GM21367 (cell line): ENCODE measurements around the gene GNAS-AS1.

Experiments
- ATAC-seq: cut with Tn5 transposase; IDR thresholded peaks from one replicate; pipeline ENCODE4 v1.9.1; 2021; ENCODE audit not compliant: unreplicated experiment

GNAS-AS1 gene

DNA sequence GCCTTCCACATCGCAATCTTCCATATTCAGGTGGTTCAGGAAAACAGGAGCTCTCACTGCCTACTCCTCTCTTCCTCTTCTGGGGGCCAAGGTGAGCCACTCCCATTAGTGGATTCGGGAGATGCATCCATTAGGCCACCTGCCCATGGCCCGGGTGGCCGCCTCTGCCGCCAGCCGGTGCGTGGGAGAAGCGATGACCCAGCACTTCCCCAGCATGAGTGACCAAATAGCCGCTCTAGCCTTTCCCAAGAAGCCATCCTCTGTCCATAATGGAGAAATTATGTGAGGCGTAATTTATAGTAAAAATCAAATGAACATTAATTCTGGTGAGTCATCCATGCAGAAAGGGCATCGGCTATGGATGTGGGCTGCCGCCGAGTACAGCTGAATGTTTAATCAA, 39.4 kb downstream of the GNAS-AS1 start:
- no peak for ATAC-seq

DNA sequence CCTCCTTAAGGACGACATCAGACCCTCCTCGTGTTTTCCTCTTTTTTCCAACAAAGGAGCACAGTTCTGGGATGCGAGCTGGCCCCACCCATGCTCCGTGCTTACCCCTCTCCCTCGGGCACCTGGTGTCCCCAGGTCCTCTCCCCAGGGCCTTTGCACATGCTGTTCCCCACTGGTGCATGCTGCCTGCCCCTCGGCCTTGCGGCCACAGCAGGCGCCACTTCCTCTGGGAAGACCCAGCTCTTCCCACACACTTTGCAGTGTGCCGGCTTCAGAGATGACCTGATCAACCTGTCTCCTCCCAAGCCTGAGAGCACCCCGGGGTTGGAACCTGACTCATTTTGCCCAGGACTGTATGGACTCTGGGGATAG, 39.8 kb downstream of the GNAS-AS1 start:
- ATAC-seq = no peak

DNA sequence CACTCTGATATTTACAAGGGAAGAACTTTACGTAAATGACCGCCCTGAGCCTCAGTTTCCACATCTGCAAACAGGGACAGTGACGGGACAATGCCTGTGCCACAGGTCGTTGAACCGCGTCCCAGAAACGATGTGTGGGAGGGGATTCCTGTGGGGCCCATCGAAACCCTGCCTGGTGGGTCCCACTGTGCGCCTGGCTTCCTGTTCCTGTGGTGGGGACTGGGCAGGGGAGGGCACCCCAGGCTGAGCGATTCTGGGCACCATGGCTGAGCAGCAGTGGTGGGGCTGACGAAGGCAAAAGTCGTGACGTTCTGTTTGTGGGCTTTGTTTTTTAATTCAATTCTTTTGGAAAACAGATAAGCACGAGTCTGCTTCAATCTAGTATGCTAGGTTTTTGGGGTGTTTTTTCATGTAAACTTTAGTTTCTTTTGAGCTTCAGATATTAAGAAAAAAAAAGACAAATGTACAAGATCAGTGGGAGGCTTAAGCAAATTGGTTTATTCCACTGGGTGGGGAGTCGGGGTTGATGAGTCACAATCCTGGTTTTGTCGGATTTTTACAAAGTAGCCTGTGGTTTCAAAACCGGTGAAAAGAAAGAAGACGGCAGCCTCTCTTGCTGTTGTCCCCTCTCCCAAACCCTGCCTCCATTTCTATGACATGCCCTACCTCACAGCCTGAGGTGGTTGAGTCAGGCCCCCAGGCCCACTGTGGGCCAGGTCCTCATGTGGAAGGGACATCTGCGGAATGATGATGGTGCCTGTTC, 40.4 kb downstream of the GNAS-AS1 start:
- ATAC-seq = no peak

DNA sequence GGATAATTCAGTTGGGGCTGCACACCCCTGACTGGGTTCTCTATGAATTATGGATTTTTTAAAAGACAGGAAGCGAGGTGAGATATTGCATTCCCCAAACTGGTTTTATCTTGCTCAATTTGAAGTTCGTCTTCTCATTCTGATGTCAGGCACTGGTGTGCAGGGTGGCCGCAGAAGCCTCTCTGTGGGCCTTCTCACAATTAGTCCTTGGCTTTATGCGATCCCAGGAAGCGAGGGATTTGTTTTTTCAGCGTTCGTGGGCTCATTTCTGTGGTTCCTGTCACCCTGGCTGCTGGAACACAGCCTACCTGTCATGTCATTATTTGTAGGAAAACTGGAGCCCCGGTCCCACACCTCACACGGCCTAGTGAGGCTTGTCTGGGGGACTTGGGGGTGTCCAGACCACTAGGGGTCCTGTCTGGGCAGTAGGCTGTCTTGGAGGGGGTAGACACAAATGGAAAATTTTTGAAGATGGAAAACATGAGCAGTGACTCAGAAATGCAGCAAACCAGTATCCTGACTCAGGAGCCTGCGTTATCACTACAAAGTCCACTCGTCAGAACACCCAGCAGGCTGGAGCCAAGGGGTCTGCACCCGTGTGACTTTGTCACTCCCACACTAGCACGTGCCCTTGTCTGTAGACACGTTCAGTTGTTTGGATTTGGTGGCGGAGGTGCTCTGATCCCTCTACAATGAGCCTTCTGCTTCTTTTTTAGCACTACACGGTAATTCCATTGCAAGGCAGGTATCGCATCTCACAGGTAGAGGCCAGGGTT, 42.2 kb downstream of the GNAS-AS1 start:
- no peak for ATAC-seq

DNA sequence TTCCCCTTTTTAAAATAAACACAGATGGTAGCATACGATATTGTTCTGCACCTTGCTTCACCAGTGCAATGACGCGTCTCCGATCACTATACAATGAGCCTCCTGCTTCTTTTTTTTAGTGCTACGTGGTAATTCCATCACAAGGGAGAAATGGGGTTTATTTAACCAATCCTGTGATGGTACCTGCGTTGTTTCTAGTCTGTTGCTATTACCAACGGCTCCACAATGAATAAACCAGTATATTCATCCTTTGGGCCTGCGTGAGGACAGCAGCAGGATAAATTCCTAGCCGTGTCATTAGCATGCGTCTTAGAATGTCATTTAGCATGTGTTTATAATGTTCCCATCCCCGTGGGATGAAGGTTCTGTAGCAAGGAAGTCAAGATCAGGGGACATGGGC, 42.9 kb downstream of the GNAS-AS1 start:
- ATAC-seq = no peak

DNA sequence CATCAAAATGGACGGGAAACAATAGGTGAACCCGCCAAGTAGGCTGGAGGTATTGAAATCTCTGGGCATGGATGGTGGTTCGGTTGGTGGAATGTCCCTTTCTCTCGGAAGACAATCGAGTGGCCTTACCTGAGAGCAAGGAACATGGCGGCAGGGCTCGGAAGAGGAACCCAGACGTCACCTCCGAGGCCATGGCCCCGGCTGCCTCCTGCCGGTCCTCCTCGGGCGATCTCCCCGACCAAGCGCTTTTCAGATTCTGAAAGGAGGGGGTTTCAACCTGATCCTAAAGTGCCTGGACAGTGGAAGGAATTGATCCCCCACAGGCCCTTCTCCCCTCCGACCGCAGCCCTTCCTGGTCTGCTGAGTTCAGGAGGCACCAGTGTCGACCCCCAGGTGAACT, 47.2 kb downstream of the GNAS-AS1 start:
- no peak for ATAC-seq

DNA sequence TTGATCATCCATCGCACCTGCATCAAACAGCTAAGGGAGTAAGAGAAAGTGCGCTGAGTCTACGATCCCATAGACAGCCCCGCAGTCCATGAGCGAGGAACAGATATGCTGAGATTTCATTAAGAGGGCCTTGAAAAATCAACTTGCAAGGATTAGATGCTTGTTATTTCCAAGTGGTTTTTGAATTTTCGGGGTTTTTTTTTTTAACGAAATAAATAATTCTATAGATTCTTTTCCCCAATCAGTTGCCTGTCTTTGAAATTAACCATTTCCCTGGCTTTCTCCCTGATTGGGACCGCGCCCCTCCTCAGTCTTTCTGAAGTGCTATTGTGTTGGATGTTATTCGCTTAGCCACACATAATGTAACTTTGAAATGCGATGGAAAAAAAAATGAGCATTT, 48.6 kb downstream of the GNAS-AS1 start:
- ATAC-seq = no peak

DNA sequence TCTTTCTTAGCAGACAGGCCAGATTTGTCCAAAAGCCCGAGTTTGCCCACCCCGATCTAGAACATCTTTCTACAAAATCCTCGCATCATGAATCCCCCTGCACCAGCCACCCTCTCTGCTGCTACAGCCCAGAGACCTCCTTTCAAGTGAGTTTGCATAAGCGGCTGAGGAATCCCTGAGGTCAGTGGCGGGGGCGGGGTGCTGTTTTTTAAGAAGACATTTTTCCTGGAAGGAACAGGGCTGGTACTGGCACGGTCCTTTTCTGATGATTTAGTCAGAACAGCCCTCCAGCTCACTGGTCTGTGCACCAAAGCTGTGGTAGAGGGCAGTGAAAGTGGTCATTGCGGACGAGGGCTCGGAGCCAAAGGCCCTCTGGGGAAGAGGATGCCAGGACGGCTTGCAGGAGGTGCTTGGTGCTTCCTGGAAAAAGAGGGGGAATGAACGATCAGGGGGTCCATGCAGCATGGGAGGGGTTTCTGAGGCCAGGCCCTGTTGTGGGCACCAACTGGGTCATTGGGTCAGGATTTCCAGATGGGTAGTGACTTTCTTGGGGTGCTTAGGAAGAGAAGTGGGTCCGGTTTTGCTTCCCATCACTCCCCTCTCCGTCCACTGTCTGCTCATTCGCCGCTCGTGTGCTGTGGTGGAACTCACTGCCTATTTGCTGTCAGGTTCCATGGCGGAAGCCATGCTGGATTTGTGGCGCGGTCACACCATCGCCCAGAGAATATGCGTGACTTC, 50.4 kb downstream of the GNAS-AS1 start:
- no peak for ATAC-seq

DNA sequence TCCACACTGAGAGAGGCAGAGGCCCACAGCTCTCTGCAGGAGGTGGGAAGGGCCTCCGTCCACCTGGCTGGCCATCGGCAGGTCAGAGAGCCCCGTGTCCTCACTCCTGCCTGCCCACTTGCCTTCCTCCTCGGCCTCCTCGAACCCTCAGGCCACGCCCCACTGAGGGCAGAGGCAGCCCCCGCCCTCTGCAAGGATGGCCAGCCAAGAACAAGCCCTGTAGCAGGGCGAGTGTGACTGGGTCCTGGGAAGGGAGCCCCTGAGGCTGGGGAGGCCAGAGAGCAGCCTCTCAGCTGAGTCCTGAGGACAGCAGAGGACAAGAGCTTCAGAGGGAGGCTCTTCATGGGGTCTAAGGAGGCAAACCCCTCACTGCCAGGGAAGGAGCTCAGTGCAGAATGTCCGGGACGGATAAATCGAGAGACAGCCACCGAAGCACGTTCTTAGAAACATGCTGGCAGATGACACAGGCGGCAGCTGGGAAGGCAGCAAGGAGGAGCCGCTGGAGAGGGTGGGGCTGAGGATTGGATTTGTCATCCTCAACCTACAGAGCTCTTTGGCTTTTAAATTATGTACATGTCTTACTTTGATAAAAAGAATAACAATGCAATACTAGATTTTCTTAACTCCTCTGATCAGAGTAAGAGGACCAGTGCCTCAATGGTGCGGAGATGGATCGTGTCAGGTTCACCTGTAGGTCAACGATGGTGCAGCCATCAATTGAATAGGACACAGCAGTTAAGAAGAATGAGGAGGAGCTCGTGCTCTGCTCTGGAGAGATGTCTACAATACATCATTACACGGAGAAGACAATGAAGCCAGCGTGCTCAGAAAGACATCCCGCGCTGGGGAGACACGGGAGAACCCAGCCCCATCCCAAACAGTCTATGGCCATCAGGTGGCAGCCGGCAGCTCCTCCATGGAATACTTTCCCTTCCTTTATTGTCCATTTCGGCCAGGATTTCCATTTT, 53.0 kb downstream of the GNAS-AS1 start:
- ATAC-seq = no peak

DNA sequence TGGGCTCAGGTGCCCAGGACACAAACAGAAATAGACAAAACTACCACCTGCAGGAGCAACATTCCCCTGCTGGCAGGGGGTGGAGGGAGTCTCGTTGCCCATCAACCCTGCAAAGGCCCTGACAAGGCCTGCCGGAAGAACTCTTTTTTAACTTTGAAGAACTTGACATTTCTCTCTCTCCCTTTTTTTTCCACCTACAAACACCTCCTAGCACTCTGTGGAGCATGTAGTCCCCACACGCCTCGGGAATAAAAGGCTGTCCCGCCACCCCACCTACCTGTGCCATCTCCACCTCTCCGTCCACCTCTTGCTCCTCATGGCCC, 54.8 kb downstream of the GNAS-AS1 start:
- no peak for ATAC-seq

DNA sequence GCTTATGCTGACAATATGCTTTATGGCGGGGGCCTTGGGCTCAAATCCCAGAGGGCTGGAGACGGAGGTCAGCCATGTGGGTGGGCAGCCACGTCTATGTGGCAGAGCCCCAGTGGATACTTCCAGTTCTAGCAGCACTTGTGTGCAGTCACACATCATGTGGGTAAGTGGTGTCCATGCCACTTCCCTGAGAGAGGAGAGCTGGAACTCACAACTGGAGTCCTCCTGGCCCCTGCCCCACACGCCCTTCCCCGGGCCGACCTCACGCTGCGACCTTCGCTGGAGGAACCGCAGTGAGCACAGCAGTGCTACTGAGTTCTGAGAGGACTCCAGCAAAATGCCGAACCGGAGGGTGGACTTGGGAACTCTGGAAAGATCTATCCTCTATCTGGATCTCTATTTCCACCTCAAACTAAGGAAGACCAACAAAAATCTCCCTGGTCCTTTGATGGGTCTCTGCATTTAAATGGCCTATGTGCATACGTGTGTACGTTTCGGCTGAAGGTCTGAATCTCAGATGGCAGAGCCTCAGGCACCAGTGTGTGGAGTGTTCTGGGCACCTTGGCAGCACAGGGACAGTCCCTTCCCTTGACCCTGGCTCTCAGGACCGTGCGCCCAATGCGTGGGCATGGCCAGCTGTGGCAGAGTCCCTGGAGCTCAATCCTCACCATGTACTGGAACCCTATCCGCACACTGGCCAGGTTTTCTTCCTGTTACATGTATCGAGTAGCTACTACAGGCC, 55.4 kb downstream of the GNAS-AS1 start:
- ATAC-seq = no peak

DNA sequence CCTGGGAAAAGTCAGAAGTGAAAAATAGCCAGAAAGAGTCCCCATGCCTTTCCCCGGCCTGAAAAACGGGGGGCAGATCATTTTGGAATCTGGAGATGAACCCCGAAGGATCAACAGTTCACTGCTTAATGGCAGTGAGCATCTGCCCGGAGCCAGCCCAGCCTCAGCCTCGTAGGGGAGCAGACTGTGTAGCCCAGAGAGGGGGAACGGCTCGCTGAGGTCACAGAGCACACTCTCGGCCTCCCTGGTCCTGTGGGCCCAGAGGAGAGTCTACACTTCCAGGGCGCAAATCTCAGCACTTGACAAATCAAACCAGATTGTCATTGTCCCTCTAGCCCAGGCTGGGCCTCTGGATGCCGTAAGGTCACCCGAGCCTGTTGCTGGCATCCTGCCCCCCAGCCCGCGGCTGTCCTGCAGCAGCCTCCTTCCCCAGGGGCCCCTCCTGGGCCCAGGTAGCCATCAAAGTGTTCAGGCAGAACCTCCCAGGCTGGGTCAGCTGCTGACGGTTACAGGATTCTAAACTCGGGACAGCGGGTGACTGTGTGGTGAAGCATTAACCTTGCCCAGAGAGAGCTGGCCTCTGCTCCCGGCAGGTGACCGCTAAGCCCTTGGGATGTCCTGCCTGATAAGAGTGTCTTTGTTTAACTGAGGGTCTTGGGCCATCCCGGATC, 56.1 kb downstream of the GNAS-AS1 start:
- no peak for ATAC-seq

DNA sequence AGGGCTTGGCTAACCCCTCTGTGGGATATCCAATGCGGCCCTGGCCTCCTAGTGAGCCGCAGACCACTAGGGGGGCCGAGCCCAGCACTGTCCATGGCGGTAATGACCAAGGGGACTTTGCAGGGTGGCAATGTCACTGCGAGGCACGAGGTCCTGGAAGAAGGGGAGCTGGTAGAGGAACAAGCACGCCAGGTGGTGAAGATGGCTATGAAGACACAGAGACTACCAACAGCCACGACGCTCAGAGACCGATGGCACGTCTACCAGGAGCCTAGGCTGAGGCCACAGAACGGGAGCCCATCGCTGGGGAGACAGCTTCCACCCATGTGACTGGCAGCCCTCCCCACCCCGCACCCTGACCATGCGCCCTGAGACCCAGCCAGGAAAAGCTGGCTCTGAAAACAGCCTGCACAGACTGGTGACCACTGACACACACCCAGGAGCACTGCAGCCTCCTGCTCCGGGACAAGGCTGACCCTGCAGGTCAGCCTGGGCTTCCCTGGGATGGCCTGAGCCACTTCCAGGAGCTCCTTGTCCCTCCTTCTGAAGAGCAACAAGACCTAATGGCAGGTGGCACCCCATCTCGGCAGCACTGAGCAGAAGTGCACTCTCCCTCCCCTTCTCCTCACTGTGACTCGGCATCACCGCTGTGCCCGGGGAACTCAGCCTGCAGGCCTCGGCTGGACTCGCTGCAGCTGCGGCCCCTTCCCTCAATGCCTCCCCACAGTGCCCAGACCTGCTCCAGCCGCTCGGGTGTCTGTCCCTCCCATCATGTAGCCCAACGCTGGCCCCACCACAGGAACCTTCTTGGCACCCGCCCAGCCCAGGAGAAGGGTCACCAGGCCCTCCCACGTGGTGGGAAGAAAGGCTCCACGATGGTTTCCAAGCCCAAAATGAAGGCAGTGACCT, 56.9 kb downstream of the GNAS-AS1 start:
- no peak for ATAC-seq

DNA sequence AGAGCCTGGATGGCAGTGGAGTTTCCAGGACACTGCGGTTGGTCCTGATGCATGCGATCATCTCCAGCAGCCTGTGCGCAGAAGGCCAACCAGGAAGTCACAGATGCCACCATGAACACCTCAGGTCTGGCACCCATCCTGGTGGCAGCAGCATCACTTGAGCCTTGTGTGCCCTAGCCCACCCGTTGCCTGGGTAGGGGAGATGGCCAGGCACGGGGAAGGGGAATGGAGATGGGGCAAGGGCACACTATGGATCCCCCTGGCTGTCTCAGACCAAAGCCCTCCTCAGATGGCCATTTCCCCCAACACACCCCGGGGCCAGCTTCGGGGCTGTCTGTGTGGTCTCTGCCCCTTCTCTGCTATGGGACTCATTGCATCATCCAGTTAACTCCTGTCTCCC, 58.3 kb downstream of the GNAS-AS1 start:
- ATAC-seq = no peak

DNA sequence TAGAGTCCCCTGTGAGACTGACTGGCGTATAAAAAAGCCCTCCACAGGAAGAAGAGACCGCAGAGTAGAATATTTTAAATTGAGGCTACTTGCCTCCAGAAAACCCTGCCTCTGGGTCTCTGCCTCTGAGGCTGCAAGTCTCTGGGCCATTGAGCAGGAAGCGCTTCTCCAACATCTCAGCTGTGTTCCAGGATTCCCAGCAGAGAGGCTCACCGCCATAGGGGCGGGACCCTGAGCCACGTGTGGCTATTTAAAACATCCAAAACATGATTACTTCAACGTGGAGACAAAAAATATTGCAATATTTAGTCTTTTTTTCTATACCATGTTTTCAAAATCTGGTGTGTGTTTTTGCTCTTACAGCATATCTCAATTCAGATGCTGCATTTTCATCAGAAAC, 59.4 kb downstream of the GNAS-AS1 start:
- ATAC-seq = no peak

DNA sequence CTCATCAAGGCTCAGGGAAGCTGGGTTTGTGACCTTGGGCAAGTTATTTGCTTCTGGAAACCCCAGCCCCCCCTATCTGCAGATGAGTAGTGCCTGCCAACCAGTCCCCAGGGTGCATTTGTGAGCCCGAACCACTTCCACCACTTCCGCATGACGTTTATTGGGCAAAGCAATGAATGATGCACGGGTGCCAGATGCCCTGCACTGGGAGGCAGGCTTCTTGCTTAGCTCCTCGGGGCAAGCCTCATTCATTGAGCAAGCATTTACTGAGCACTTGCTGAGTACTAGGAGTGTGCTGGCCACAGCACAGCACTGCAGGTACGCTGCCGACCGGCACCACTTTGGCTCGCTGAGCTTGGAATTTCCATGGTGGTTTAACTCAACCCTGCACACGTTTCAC, 60.2 kb downstream of the GNAS-AS1 start:
- ATAC-seq = no peak

DNA sequence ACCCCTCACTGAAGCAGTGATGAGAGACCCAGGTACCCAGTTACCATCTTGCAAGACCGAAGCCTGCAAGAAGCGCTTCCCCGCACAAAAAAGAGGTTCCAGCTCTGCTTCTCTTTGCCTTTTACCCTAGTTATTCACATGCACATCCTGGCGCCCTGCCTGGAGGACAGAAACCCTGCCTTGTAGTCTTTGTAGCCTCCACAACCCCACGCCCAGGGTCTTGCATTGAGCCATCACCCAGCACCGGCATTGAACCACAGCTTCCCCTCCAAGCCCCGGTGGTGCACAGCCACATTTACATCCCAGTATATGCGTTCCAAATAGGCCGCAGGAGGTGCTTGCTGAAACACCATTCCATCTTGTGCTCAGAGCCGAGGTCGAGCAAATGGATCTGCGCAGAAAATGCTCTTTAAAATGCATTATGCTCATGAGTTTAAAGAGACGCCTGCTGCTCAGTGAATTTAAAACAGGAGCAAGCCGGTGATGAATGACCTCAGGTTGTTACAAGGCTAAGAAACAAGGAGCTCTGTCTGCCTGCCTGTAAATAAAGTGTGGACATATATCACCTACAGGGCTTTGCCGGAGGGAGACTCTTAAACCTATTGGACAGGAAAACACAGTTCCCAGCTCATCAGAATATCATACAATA, 61.7 kb downstream of the GNAS-AS1 start:
- ATAC-seq = no peak
